ENCODE measurements around the gene ORMDL2. TPM values are rescaled to one million over a fixed set of nuclear protein-coding genes. Genes with fewer than 3 reads are reported as not detected.

The ORMDL2 gene
- total RNA-seq, 1 donor from 2014 or later: 40.5 TPM

DNA sequence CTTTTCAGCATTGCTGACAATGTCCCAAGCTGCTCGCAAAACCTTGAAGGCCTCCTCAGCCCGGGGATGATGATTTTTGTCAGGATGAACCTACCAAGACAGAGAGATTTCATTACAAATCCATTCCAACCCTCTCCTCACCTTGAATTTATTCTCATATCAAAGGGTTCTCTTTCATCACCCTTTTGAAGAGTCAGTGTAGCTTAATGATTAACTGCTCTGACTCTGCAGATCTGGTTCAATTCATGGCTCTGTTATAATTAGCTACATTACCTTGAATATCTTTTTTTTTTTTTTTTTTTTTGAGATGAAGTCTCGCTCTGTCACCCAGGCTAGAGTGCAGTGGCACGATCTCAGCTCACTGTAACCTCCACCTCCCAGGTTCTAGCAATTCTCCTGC lies 5.6 kb downstream of the ORMDL2 start:
- no peaks in the 10 kb centered on the region for H3K9me3 Mint-ChIP-seq (ENCODE audit: low read depth)
- H3K27me3 Mint-ChIP-seq: no peaks in the 10 kb centered on the region
- H3K4me3 Mint-ChIP-seq (ENCODE audit: low read depth): no peak overlapping the region
- peaks cover 47% of the 10 kb centered on the region for H3K4me1 Mint-ChIP-seq (ENCODE audit: low read depth)
- peaks cover 18% of the 10 kb centered on the region for H3K36me3 Mint-ChIP-seq (ENCODE audit: insufficient read depth)
- TF ChIP-seq, protein P1, sequence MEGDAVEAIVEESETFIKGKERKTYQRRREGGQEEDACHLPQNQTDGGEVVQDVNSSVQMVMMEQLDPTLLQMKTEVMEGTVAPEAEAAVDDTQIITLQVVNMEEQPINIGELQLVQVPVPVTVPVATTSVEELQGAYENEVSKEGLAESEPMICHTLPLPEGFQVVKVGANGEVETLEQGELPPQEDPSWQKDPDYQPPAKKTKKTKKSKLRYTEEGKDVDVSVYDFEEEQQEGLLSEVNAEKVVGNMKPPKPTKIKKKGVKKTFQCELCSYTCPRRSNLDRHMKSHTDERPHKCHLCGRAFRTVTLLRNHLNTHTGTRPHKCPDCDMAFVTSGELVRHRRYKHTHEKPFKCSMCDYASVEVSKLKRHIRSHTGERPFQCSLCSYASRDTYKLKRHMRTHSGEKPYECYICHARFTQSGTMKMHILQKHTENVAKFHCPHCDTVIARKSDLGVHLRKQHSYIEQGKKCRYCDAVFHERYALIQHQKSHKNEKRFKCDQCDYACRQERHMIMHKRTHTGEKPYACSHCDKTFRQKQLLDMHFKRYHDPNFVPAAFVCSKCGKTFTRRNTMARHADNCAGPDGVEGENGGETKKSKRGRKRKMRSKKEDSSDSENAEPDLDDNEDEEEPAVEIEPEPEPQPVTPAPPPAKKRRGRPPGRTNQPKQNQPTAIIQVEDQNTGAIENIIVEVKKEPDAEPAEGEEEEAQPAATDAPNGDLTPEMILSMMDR (IDR thresholded peaks at IDR 0.05; ENCODE audit: unreplicated experiment): no peak
- H3K27ac Mint-ChIP-seq: peak overlapping the region; percentile 81
- no peak for DNase-seq (ENCODE audit: low spot score, unreplicated experiment)

DNA sequence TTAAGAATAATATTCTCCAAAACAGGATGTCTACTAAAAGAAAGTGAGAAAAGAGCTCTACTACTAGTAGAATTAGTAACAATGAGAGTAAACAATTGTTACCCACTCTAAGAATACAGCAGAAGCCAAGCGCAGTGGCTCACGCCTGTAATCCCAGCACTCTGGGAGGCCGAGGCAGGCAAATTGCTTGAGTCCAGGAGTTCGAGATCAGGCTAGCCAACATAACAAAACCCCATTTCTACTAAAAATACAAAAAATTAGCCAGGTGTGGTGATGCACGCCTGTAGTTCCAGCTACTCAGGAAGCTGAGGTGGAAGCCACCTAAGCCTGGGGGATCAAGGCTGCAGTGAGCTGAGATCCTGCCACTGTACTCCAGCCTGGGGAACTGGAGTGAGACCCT lies 6.9 kb downstream of the ORMDL2 start:
- Mint-ChIP-seq H3K4me3 (ENCODE audit: low read depth) (no peak overlapping the region), H3K27ac (peak overlapping the region; percentile 68), H3K36me3 (ENCODE audit: insufficient read depth) (peaks cover 18% of the 10 kb centered on the region), H3K4me1 (ENCODE audit: low read depth) (peaks cover 41% of the 10 kb centered on the region), H3K9me3 (ENCODE audit: low read depth) (no peaks in the 10 kb centered on the region), H3K27me3 (no peaks in the 10 kb centered on the region)
- TF ChIP-seq, protein P1 (IDR thresholded peaks at IDR 0.05; ENCODE audit: unreplicated experiment): no peak
- DNase-seq (ENCODE audit: low spot score, unreplicated experiment): no peak

DNA sequence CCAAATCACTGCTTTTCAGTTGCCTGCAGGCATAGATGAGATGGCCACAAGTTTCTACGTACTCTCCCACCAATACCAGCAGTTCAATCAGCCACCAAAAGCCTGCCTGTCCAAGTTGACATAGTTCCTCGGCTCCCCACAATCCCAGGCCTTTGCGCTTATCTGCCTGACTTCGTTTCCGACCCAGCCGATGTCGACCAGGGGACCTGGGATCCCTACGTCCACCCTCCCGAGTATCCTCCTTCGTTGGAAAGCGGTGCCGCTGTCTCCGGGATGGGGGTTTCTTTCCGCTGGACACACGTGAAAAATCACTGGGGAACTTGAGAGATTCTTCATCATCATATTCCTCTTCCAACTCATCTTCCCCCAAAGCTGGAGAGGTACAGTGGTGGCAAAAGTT lies 10.0 kb downstream of the ORMDL2 start:
- H3K36me3 Mint-ChIP-seq (ENCODE audit: insufficient read depth): peaks cover 9% of the 10 kb centered on the region
- no peak for DNase-seq (ENCODE audit: low spot score, unreplicated experiment)
- H3K9me3 Mint-ChIP-seq (ENCODE audit: low read depth): no peaks in the 10 kb centered on the region
- H3K4me3 Mint-ChIP-seq (ENCODE audit: low read depth): peak overlapping the region; percentile 98
- H3K27ac Mint-ChIP-seq: peak overlapping the region; percentile 46
- H3K27me3 Mint-ChIP-seq: no peaks in the 10 kb centered on the region
- TF ChIP-seq, protein P1 (IDR thresholded peaks at IDR 0.05; ENCODE audit: unreplicated experiment): no peak
- H3K4me1 Mint-ChIP-seq (ENCODE audit: low read depth): peaks cover 46% of the 10 kb centered on the region

DNA sequence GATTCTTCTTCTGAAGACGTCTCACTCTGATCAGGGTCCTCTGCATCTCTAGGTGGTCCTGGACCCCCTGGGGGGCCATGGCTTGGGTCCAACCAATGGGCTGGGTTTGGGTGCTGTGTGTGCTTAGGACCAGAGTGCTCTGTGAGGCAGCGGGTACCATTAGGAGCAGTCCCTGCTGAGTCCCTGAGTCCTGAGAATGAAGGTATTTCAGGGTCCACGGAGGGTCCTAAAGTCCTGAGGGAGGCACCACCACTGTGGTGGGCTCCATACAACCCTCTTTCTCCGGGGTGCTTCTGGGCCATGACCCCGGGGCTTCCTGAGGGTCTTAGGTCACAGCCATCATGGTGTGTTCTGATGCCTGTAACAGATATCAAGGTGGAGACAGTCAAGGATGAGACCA lies 10.5 kb downstream of the ORMDL2 start:
- Mint-ChIP-seq H3K36me3 (ENCODE audit: insufficient read depth) (peaks cover 6% of the 10 kb centered on the region), H3K27me3 (no peaks in the 10 kb centered on the region), H3K27ac (peak overlapping the region; percentile 46), H3K4me3 (ENCODE audit: low read depth) (peak overlapping the region; percentile 98), H3K4me1 (ENCODE audit: low read depth) (peaks cover 41% of the 10 kb centered on the region), H3K9me3 (ENCODE audit: low read depth) (no peaks in the 10 kb centered on the region)
- TF ChIP-seq, protein P1 (IDR thresholded peaks at IDR 0.05; ENCODE audit: unreplicated experiment): no peak
- DNase-seq (ENCODE audit: low spot score, unreplicated experiment): no peak

DNA sequence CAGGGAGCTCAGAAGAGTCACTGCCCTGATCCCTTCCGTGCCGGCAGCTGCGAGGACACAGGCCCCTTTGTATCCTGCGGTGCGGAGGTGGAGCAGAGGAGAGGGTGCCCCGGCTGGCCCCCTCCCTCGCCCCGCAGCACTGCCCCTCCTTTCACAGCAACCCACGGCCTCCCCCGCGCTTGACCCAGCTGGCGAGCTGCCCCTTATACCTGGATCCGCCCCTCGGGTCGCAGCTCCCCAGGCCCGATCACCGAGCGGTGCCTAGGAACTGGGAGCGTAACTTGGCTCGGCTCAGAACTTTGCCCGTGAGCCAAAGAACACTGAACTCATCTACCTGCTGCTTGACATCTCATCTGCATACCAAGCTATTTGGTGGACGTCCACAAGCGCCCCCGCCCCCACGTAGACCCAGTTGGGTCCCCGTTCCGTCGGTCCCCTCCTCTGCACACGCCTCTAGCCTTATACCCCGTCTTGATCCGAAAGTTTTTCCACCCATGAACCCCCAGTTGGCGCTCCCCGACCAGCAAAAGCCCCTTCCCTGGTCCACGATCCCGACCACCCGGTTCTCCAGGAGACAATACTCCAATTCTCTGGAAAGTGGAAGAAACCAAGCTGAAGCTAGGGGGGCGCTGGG lies 12.2 kb downstream of the ORMDL2 start:
- no peaks in the 10 kb centered on the region for H3K9me3 Mint-ChIP-seq (ENCODE audit: low read depth)
- peak overlapping the region; percentile 98 for H3K4me3 Mint-ChIP-seq (ENCODE audit: low read depth)
- peaks cover 30% of the 10 kb centered on the region for H3K4me1 Mint-ChIP-seq (ENCODE audit: low read depth)
- H3K36me3 Mint-ChIP-seq (ENCODE audit: insufficient read depth): peaks cover 6% of the 10 kb centered on the region
- peak; percentile 34 for DNase-seq (ENCODE audit: low spot score, unreplicated experiment)
- TF ChIP-seq, protein P1 (IDR thresholded peaks at IDR 0.05; ENCODE audit: unreplicated experiment): no peak
- H3K27me3 Mint-ChIP-seq: no peaks in the 10 kb centered on the region
- H3K27ac Mint-ChIP-seq: peak overlapping the region; percentile 99

Measured in progenitor cell of endocrine pancreas (in vitro differentiated cells).